HG03103 (cell line): Measurements from ENCODE around the gene PSMD2.
"Not testable (repeated sequence)": the region's sequence is repeated elsewhere in the genome, so short reads cannot be mapped to it uniquely, and the experiment has no call there.

ENCODE experiments used
- ATAC-seq: cut with Tn5 transposase; IDR thresholded peaks from one replicate; pipeline ENCODE4 v1.9.1; 2021; ENCODE audit warnings: low read depth; ENCODE audit not compliant: unreplicated experiment

PSMD2 gene

DNA sequence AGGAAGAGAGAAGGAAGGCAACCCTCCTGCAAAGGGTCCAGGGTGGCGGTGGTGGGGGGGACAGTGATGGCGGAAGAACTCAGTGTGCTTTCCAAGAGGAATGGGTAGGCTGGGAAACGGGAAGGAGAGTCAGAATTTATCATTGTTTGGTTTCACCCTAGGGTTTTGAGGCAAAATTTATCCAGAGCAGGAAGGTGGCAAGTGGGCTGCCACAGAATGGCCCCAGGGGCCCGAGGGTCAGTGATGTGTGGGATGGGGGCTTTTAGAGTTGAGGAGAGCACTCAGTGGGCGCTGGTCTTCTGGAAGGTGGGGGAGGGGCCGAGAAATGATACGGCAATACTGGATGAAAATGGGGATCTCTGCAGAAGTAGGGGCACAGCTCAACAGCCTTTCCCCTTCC, 38.9 kb downstream of the PSMD2 start:
- no peak for ATAC-seq

- ATAC-seq: no peak
Measured at GRCh38 chr3:184338511-184338945, 39.5 kb downstream of the PSMD2 start.

GRCh38 chr3:184339001-184339400, 40.0 kb downstream of the PSMD2 start:
- no peak for ATAC-seq

GRCh38 chr3:184339451-184340135, 40.6 kb downstream of the PSMD2 start:
- not testable (repeated sequence) for ATAC-seq

DNA sequence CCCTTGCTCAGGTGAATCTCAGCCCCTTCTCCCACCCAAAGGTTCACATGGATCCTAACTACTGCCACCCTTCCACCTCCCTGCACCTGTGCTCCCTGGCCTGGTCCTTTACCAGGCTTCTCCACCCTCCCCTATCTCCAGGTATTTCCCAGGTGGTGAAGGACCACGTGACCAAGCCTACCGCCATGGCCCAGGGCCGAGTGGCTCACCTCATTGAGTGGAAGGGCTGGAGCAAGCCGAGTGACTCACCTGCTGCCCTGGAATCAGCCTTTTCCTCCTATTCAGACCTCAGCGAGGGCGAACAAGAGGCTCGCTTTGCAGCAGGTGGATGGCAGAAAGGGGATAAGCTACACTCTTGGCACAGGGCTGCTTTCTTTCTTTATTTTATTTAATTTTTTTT, 42.9 kb downstream of the PSMD2 start:
- ATAC-seq: no peak

DNA sequence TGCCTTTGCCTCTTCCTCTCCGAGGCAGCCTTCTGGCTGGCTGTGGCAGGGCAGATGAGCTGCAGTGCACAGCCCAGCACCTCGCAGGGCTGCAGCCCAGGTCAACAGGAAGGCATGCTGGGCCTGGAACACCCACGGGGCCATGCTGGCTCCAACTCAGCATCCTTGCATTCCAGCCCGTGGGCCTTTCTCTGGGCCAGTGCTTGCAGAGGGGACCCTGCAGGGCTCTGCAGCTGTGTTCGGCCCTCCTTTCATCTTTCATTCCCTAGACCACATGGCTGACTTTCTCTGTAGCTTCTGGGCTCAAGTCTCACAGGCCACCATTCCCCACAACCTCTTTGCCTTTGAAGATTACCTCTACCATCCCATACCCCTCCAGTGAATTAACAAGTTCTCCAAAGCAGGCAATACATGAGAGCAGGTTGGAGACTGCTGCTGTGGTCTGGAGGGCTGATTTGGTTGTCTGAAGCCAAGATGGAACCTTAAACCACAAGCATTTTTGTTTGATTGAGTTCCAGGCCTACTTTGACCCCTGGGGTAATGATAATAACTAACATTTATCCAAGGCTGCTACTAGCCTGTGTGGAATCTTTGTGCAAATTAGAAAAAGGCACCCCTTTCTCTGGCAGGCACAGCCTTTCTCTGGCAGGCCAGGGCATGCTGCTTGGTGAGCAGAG, 44.3 kb downstream of the PSMD2 start:
- ATAC-seq: no peak

DNA sequence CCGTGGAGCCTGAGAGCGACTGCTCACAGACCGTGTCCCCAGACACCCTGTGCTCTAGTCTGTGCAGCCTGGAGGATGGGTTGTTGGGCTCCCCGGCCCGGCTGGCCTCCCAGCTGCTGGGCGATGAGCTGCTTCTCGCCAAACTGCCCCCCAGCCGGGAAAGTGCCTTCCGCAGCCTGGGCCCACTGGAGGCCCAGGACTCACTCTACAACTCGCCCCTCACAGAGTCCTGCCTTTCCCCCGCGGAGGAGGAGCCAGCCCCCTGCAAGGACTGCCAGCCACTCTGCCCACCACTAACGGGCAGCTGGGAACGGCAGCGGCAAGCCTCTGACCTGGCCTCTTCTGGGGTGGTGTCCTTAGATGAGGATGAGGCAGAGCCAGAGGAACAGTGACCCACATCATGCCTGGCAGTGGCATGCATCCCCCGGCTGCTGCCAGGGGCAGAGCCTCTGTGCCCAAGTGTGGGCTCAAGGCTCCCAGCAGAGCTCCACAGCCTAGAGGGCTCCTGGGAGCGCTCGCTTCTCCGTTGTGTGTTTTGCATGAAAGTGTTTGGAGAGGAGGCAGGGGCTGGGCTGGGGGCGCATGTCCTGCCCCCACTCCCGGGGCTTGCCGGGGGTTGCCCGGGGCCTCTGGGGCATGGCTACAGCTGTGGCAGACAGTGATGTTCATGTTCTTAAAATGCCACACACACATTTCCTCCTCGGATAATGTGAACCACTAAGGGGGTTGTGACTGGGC, 45.7 kb downstream of the PSMD2 start:
- no peak for ATAC-seq

DNA sequence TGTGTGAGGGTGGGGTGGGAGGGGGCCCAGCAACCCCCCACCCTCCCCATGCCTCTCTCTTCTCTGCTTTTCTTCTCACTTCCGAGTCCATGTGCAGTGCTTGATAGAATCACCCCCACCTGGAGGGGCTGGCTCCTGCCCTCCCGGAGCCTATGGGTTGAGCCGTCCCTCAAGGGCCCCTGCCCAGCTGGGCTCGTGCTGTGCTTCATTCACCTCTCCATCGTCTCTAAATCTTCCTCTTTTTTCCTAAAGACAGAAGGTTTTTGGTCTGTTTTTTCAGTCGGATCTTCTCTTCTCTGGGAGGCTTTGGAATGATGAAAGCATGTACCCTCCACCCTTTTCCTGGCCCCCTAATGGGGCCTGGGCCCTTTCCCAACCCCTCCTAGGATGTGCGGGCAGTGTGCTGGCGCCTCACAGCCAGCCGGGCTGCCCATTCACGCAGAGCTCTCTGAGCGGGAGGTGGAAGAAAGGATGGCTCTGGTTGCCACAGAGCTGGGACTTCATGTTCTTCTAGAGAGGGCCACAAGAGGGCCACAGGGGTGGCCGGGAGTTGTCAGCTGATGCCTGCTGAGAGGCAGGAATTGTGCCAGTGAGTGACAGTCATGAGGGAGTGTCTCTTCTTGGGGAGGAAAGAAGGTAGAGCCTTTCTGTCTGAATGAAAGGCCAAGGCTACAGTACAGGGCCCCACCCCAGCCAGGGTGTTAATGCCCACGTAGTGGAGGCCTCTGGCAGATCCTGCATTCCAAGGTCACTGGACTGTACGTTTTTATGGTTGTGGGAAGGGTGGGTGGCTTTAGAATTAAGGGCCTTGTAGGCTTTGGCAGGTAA, 46.5 kb downstream of the PSMD2 start:
- no peak for ATAC-seq

DNA sequence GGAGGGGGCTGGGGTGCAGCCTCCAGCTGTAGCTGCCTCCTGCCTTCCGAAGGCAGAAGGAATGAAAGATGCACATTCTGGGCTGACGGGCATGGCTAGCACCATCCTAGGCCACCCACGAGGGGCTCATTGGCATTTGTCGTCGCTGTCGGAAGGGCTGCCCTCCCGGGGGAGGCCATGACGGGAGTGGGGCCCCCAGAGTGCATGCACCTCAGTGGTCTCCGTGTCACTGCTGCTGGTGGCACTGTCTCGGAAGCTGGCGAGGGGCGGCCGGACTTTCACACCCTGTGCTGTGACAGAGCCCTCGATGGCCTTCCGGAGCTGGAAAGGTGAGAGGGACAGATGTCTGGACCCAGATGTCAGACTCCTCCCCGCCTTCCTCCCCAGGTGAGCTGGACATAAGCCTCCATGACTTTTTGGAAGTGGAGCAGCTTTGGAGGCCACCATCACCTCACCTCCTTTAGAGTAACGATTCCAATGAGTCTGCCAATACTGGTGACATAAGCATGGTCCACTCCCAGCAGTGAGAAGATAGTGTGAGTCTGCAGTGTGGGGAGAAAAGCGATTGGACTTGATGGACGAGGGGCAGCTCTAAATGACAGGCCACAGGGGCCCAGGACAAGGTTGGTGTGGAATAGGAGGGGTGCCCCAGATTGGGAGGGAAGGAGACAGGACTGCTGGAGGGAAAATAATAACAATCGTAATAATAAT, 47.6 kb downstream of the PSMD2 start:
- ATAC-seq: no peak

- no peak for ATAC-seq
Measured at GRCh38 chr3:184347321-184348056, 48.4 kb downstream of the PSMD2 start.

- no peak for ATAC-seq
Measured at GRCh38 chr3:184348057-184348382, 49.0 kb downstream of the PSMD2 start.

DNA sequence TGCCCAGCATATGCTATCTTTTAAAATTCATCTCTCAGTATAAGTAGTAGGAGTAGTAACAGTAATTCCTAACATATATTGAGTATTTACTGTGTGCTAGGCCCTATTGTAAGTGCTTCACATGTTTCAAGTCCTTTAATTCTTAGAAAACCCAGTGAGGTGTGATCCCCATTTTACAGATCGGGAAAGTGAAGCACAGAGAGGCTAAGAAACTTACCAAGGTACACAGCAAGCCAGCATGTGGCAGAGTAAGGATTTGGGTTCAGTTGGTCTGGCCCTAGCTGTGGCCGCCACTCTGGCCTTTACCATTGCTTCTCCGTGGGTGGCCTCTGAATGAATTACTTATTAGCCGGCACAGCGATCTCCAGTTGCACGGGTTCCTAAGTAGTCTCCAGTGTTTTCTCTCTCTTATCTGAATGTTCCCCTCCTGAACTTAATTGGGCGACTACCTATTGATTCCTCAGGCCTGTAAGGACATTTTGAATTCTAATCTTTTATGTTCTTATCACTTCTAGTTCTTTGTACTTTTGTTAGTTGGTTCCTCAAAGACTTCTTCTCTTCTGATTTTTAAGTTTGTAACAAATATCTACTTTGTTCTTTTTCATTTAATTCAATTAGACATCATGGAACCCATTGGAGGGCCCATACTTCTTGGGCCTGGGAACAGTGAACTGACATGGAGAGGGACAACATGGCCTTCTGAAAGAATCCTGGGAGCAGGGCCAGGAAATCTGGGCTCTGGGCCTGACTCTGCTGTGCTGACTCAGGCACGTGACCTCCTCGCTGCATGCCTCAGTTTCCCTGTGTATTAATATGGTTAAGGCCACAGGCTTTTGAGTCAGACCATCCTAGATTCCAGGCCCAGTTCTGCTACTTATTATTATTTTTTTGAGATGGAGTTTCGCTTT, 50.8 kb downstream of the PSMD2 start:
- no peak for ATAC-seq

DNA sequence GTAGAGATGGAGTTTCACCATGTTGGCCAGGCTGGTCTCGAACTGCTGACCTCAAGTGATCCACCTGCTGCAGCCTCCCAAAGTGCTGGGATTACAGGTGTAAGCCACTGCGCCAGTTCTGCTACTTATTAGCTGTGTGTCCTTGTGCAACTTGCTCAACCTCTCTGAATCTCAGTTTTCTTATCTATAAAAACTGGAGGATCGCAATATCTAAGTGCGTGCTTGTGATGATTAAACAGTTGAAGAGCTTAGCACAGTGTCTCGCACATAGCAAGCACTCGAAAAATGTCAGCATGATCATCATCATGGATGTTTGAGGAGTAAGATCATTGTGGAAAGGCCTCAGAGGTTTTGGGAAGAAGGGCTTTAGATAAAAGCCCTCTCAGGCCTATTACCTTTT, 51.6 kb downstream of the PSMD2 start:
- ATAC-seq: no peak

- ATAC-seq: no peak
Measured at GRCh38 chr3:184351511-184352148, 52.6 kb downstream of the PSMD2 start.

DNA sequence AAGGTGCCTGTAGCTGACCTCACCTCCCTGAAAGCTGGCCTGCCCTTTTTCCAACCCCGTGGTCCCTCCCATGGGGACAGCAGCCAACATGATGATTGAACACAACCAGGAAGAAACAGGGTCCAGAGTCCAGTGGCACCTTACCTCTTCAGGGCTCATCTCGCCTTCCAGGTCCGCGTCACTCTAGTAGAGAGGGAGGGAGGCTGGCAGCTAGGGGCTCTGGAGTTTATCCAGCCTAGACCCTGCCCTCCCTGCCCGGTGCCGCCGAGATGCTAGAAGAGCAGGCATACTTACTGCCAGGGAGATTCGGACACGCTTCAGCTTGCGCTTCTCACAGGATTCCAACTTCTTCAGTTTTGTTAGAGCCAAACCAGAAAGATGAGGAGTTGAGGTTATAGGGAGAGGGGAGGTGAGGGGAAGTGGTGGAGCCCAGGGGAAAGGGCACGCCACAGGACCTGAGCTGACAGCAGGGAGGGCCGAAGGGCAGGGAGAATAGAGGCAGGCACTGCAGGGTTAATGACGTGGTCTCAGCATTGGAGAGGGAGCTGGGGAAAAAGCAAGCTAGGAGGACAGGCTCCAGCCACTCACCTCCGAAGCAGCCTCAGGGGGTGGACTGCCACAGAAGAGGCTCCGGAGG, 53.2 kb downstream of the PSMD2 start:
- ATAC-seq: no peak

GRCh38 chr3:184352897-184353545, 54.0 kb downstream of the PSMD2 start:
- ATAC-seq: no peak

DNA sequence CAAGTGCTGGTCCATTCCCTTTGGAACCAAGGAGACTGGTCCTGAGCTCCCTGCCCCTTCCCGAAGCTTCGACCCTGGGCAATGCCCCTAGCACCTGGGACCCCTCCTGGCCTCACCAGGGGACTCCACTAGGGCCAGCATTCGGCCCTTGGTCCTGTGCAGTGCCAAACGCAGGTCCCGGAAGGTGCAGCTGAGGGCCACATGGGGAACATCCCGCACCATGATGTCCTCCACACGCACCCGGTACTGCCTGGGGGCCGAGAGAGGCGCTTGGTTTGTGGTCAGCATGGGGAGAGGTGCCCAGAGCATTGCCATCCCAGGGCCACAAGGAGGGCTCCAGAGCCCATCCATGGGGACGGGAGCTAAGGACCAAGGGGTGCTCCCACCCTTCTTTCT, 54.5 kb downstream of the PSMD2 start:
- no peak for ATAC-seq
